ENCODE data around the gene DNAJC11. TPM values are rescaled to one million over a fixed set of nuclear protein-coding genes. Genes with fewer than 3 reads are reported as not detected.
"Not testable (repeated sequence)": the region's sequence is repeated elsewhere in the genome, so short reads cannot be mapped to it uniquely, and the experiment has no call there.

The DNAJC11 gene
- total RNA-seq, 1 donor from 2014 or later: 14.4 TPM

DNA sequence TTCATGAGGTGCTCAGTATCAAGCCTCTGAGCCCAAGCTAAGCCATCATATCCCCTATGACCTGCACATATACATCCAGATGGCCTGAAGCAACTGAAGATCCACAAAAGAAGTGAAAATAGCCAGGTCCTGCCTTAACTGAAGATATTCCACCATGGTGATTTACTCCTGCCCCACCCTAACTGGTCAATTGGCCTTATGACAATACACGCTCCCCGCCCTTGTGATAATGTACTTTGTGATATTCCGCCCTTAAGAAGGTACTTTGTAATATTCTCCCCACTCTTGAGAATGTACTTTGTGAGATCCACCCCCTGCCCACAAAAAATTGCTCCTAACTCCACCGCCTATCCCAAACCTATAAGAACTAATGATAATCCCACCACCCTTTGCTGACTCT is 1.7 kb downstream of the DNAJC11 start:
- not testable (repeated sequence) for DNase-seq (ENCODE audit: low spot score)

DNA sequence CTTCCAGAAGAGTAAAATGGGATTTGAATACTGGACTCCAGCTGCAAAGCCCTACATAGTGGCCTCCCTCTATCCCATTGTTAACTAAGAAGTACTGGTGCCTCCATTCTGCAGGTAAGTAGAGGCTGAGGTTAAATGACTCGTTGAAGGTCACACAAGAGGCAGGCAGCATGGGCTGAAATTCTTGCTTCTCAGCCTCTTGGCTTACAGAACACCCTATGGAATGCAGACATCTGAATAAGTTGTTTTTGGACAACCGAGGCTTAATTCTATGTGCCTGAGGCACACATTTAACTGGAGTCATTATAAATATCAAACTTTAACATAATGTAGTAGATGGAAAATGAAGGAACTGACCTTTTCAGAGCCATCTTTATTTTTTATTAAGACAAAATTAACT is 5.7 kb downstream of the DNAJC11 start:
- no peak for DNase-seq (ENCODE audit: low spot score)

GRCh38 chr1:6694121-6694713 is 7.4 kb downstream of the DNAJC11 start:
- DNase-seq (ENCODE audit: low spot score): no peak

DNA sequence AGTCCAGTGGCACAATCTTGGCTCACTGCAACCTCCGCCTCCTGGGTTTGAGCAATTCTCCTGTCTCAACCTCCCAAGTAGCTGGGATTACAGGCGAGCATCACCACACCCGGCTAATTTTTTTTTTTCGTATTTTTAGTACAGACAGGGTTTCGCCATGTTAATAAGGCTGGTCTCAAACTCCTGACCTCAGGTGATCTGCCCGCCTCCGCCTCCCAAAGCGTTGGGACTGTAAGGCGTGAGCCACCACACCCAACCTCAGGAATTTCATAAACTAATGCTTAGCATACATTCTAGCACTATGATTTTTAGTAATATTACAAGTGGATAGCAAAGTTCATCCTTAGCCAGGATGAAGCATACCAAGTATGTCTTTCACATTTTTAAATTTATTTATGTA is 8.7 kb downstream of the DNAJC11 start:
- DNase-seq (ENCODE audit: low spot score): no peak

- peak; percentile 35 for DNase-seq (ENCODE audit: low spot score)
These were observed 10.1 kb downstream of the DNAJC11 start for GRCh38 chr1:6691507-6691906.

DNA sequence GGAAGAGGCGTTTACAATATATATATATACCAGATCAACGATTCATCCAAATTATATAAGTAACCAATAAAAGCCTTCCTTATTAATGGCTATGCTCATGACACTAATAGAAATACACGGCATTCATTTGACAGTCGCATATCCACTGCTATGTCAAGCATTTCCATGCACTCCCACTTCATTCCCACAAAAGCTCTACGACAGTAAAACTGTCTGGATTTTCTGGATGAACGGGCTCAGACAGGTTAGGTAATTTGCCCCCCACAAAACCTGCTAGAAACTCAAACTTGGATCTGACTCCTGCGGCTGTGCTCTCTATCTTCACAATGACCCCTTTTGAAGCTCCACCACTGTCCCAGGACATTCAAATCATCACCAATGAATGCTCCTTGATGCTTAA is 11.4 kb downstream of the DNAJC11 start:
- no peak for DNase-seq (ENCODE audit: low spot score)

DNA sequence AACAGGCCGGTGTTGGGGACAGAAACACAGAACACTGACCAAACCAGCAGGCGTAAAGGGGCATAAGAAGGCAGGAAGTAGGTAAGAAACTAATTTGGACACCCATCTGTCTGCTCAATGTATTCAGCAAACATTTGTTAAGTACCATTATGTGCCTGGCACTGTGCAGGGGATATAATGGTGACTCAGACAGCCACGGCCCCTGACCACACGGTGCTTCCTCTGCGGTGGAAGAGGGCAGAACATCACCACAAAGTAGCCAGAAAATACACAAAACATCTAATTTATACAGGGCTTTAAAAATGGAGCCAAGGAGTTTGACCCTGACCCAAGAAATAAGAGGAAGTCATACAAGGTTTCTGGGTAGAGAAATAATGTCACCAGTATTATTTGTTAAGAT is 12.9 kb downstream of the DNAJC11 start:
- no peak for DNase-seq (ENCODE audit: low spot score)

- DNase-seq (ENCODE audit: low spot score): peak; percentile 35
These were observed 13.6 kb downstream of the DNAJC11 start for GRCh38 chr1:6688001-6688400.

GRCh38 chr1:6686294-6686693 is 15.3 kb downstream of the DNAJC11 start:
- DNase-seq (ENCODE audit: low spot score): no peak

DNA sequence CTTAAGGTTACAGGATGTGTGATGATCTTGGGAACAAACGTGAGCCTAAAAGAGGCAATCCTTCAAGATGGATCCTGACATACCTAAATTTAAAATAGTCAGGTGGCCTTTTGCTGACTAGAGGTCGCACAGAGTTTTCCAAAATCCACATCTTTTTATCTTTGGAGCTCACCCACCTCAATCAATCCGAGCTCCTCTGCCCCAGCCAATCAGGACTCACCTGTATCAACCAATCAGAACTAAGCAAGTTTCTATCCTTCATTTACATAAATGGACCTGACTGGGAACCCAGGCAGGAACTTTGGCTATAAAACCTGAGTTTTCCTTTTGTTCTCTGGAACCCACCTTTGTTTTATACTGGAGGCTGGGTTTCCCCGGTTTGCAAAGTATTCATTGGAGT is 16.2 kb downstream of the DNAJC11 start:
- DNase-seq (ENCODE audit: low spot score): no peak

DNA sequence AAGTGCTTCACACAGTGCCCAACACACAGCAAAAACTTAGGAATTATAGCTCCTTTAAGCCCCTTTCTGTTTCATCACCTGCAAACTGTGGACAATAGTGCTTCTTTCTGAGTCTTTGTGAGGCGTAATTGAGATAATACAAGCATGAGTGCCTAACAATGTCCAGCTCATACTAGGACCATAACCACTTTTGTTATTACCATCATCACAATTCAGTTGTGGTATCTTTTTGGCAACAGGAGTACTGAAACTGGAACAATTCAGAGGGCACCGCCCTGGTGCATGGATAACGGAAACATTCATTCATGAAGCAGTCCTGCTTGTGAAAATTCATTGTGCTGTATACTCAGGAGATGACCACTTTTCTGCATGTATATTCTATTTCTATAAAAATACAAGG is 18.2 kb downstream of the DNAJC11 start:
- no peak for DNase-seq (ENCODE audit: low spot score)

DNA sequence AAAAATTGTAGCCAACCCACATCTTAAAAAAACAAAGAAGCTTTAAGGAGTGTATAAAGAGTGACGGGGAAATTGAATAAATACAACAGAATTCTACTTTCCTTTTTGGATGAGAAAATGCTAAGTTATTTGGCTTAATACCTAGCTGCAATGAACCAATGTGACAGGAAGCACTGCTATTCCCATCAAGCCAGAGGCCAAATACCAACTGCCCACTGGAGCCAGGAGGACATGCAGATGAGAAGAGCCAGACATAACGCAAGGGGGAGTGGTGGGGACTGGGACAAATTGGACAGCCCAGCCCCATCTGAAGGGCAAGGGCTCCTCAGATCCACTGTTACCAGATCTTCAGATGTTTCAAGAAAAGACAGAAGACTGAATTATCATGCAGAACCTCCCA is 25.7 kb downstream of the DNAJC11 start:
- no peak for DNase-seq (ENCODE audit: low spot score)

GRCh38 chr1:6674771-6675170 is 26.8 kb downstream of the DNAJC11 start:
- DNase-seq (ENCODE audit: low spot score): no peak

DNA sequence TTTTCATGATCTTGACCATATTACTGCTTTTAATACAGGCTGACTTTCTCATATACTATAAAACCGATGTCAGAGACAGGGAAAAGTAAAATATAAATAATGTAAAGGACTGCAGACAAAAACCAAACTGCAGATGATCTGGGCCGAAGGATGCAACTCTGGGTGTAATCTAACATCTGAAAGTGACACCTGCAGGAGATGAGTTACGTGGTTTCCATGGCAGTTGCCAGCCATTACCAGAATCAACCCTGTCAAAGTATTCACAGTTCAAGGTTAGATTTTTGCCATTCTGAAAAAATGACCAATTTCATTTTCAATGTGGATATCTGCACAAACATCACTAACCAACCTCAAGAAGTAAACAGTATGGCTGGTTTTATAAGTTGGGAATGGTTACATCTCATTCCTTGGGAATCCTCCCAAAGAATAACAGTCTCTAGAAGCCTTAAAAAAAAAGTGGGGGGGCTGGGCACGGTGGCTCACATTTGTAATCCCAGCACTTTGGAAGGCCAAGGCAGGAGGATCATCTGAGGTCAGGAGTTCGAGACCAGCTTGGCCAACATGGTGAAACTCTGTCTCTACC is 27.7 kb downstream of the DNAJC11 start:
- DNase-seq (ENCODE audit: low spot score): no peak

DNA sequence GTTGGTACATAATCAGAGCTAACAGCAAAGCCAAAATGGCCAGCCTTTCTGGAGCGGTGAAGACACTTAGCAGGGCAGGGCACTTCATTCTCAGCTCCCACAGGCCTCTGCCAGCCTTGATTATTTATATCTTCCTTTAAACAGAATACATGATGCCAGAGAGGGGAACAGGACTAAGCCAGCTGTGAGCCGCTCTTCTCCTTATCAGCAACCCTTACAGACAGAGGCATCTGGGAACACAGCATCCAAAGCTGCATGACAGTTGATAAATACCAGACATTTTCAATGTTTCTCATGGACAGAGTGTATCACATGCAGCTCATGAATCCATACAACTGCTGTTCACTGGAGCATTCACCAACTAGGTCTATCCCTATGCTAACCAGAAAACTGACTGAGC is 29.1 kb downstream of the DNAJC11 start:
- DNase-seq (ENCODE audit: low spot score): peak; percentile 99

- DNase-seq (ENCODE audit: low spot score): no peak
These were observed 33.1 kb downstream of the DNAJC11 start for GRCh38 chr1:6668503-6668902.

GRCh38 chr1:6667139-6667538 is 34.5 kb downstream of the DNAJC11 start:
- DNase-seq (ENCODE audit: low spot score): peak; percentile 76

- DNase-seq (ENCODE audit: low spot score): no peak
These were observed 34.9 kb downstream of the DNAJC11 start for GRCh38 chr1:6666696-6667095.

DNA sequence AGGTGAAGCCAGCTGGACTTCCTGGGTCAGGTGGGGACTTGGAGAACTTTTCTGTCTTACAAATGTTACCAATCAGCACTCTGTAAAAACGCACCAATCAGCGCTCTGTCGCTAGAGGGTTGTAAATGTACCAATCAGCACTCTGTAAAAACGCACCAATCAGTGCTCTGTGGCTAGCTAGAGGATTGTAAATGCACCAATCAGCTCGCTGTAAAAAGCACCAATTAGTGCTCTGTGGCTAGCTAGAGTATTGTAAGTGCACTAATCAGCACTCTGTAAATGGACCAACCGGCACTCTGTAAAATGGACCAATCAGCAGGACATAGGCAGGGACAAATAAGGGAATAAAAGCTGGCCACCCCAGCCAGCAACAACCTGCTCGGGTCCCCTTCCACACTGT is 39.1 kb downstream of the DNAJC11 start:
- DNase-seq (ENCODE audit: low spot score): not testable (repeated sequence)

DNA sequence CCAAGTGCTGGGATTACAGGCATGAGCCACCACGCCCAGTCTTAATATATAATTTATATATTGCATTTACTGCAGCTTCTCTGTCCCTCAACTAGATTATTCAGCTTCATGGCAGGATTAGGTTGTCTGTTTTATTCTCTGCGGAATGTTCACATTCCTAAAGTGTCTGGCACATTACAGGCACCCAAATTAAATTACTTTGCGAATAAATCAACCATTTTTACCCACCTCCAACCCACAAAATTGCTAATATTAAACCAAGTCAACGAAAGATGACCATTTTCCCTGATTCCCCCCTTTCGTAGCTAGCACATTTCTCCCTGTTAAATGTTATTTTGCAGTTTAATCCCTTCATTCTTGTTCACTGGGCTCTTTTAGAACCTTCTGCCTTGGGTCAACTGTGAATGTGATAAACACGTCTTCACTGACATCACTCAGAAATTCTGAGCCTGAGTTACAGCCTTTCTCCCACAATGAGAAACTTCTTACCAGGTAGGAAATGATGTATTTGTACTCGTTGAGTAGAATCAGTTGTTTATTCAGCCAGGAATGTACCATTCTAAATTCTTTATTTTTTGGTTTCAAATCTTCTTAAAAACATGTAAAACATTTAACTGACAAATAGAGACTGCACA is 41.1 kb downstream of the DNAJC11 start:
- DNase-seq (ENCODE audit: low spot score): peak; percentile 74

DNA sequence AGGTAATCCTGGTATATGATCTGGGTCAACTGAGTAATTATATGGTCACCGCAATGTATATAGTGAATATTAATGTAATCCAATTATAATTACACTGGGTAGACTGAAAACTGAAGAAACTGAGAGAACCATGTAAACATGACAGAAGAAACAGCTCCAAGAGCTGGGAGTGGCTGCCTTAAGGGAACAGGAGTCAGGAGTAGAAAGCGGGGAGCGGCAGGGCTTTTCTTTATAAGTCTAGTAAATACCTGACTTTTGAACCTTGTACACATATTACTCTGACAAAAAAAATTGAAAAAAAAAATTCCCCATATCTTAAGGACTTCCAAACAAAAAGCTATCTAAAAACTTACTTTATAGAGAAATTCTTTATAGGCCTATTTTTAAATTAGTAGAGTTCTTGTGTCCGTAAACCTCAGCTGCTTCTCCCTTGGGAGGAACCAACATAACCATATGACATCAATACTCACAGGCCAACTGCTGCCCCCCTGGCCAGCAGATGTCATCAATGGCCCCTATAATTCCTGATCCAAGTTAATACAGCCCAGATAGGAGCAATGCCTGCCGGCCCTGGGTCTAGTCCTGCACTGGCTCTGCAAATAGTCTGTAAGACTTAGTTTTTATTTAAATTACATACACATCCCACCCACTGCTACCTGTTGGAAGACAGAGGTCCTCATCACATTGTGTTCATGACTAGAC is 43.1 kb downstream of the DNAJC11 start:
- DNase-seq (ENCODE audit: low spot score): peak; percentile 53

- DNase-seq (ENCODE audit: low spot score): no peak
These were observed 44.5 kb downstream of the DNAJC11 start for GRCh38 chr1:6657138-6657537.
